ENCODE results near the gene MBD4. TPM values are rescaled to one million over a fixed set of nuclear protein-coding genes. Genes with fewer than 3 reads are reported as not detected.

The MBD4 gene
- total RNA-seq, 1 experiment from 2014 or later, result 11.4 TPM

- ChIA-PET CTCF (no interaction called here), POLR2A (ENCODE audit: unreplicated experiment) (no interaction called here)
- no peak for DNase-seq
- BruUV-seq (replicated peaks), result no TSS peak
- Histone ChIP-seq H3K79me2 (ENCODE audit: low read length) (no peaks in the 10 kb centered on the region), H3K9me2 (replicated peaks; ENCODE audit: low read length) (no peaks in the 10 kb centered on the region), H3K4me1 (ENCODE audit: insufficient read depth, low read length) (peaks cover 14% of the 10 kb centered on the region), H3K27ac (ENCODE audit: low read length) (no peak overlapping the region), H3K4me2 (ENCODE audit: low read length) (no peak overlapping the region), H2AFZ (ENCODE audit: low read length) (no peak overlapping the region), H3F3A (ENCODE audit: low read length, unreplicated experiment) (no peaks in the 10 kb centered on the region), H4K20me1 (ENCODE audit: low read length) (no peaks in the 10 kb centered on the region), H3K9ac (ENCODE audit: low read length) (no peak overlapping the region), H3K36me3 (ENCODE audit: low read depth, low read length) (no peaks in the 10 kb centered on the region), H3K27me3 (ENCODE audit: low read length) (no peaks in the 10 kb centered on the region), H3K9me3 (ENCODE audit: low read length) (no peaks in the 10 kb centered on the region), H3K4me3 (ENCODE audit: low read length) (no peak overlapping the region)
- no peak for TF ChIP-seq CTCF (conservative IDR thresholded peaks at IDR 0.05; ENCODE audit: low read depth, low read length)
- no peak for TF ChIP-seq EZH2 (IDR thresholded peaks at IDR 0.05; ENCODE audit: low read length, unreplicated experiment)
- TF ChIP-seq EZH2phosphoT487 (IDR thresholded peaks at IDR 0.05; ENCODE audit: borderline replicate concordance, low read length), result no peak
- no peak for ATAC-seq
- intact Hi-C loops (cut with micrococcal nuclease), result no loop called here
Observed at GRCh38 chr3:129422897-129423296, 16.9 kb downstream of the MBD4 start.

- Histone ChIP-seq H3K36me3 (ENCODE audit: low read depth, low read length) (no peaks in the 10 kb centered on the region), H3K4me1 (ENCODE audit: insufficient read depth, low read length) (peaks cover 14% of the 10 kb centered on the region), H4K20me1 (ENCODE audit: low read length) (no peaks in the 10 kb centered on the region), H3K79me2 (ENCODE audit: low read length) (no peaks in the 10 kb centered on the region), H3K27ac (ENCODE audit: low read length) (no peak overlapping the region), H2AFZ (ENCODE audit: low read length) (no peak overlapping the region), H3K9me2 (replicated peaks; ENCODE audit: low read length) (no peaks in the 10 kb centered on the region), H3K9me3 (ENCODE audit: low read length) (no peaks in the 10 kb centered on the region), H3K4me2 (ENCODE audit: low read length) (no peak overlapping the region), H3K9ac (ENCODE audit: low read length) (no peak overlapping the region), H3F3A (ENCODE audit: low read length, unreplicated experiment) (no peaks in the 10 kb centered on the region), H3K27me3 (ENCODE audit: low read length) (no peaks in the 10 kb centered on the region), H3K4me3 (ENCODE audit: low read length) (no peak overlapping the region)
- ChIA-PET CTCF (no interaction called here), POLR2A (ENCODE audit: unreplicated experiment) (no interaction called here)
- DNase-seq, result no peak
- no TSS peak for BruUV-seq (replicated peaks)
- no peak; the same call in 1 of the 2 replicates for ATAC-seq
- intact Hi-C loops (cut with micrococcal nuclease), result no loop called here
- TF ChIP-seq EZH2phosphoT487 (IDR thresholded peaks at IDR 0.05; ENCODE audit: borderline replicate concordance, low read length) (no peak), EZH2 (IDR thresholded peaks at IDR 0.05; ENCODE audit: low read length, unreplicated experiment) (no peak), CTCF (conservative IDR thresholded peaks at IDR 0.05; ENCODE audit: low read depth, low read length) (peak; percentile 24; the same call in 1 of the 2 replicates)
Observed at GRCh38 chr3:129421988-129422745, 17.6 kb downstream of the MBD4 start.

GRCh38 chr3:129421236-129421883 is 18.4 kb downstream of the MBD4 start:
- no peak for TF ChIP-seq EZH2 (IDR thresholded peaks at IDR 0.05; ENCODE audit: low read length, unreplicated experiment)
- no peak for TF ChIP-seq CTCF (conservative IDR thresholded peaks at IDR 0.05; ENCODE audit: low read depth, low read length)
- TF ChIP-seq EZH2phosphoT487 (IDR thresholded peaks at IDR 0.05; ENCODE audit: borderline replicate concordance, low read length), result no peak
- no peaks in the 10 kb centered on the region for H3K79me2 ChIP-seq (ENCODE audit: low read length)
- H3K36me3 ChIP-seq (ENCODE audit: low read depth, low read length), result no peaks in the 10 kb centered on the region
- ChIA-PET CTCF (no interaction called here), POLR2A (ENCODE audit: unreplicated experiment) (no interaction called here)
- H3K4me2 ChIP-seq (ENCODE audit: low read length), result no peak overlapping the region
- intact Hi-C loops (cut with micrococcal nuclease), result no loop called here
- DNase-seq, result no peak
- no peak overlapping the region for H3K9ac ChIP-seq (ENCODE audit: low read length)
- no peak for ATAC-seq
- no peak overlapping the region for H2AFZ ChIP-seq (ENCODE audit: low read length)
- no peaks in the 10 kb centered on the region for H3K9me2 ChIP-seq (replicated peaks; ENCODE audit: low read length)
- no peaks in the 10 kb centered on the region for H4K20me1 ChIP-seq (ENCODE audit: low read length)
- peaks cover 14% of the 10 kb centered on the region for H3K4me1 ChIP-seq (ENCODE audit: insufficient read depth, low read length)
- no TSS peak for BruUV-seq (replicated peaks)
- no peaks in the 10 kb centered on the region for H3K27me3 ChIP-seq (ENCODE audit: low read length)
- no peaks in the 10 kb centered on the region for H3K9me3 ChIP-seq (ENCODE audit: low read length)
- H3F3A ChIP-seq (ENCODE audit: low read length, unreplicated experiment), result no peaks in the 10 kb centered on the region
- H3K4me3 ChIP-seq (ENCODE audit: low read length), result no peak overlapping the region
- no peak overlapping the region for H3K27ac ChIP-seq (ENCODE audit: low read length)
